ENCODE measurements around the gene DENND11.

The DENND11 gene

GRCh38 chr7:141666071-141666470, 35.9 kb downstream of the DENND11 start:
- TF ChIP-seq, protein P1, sequence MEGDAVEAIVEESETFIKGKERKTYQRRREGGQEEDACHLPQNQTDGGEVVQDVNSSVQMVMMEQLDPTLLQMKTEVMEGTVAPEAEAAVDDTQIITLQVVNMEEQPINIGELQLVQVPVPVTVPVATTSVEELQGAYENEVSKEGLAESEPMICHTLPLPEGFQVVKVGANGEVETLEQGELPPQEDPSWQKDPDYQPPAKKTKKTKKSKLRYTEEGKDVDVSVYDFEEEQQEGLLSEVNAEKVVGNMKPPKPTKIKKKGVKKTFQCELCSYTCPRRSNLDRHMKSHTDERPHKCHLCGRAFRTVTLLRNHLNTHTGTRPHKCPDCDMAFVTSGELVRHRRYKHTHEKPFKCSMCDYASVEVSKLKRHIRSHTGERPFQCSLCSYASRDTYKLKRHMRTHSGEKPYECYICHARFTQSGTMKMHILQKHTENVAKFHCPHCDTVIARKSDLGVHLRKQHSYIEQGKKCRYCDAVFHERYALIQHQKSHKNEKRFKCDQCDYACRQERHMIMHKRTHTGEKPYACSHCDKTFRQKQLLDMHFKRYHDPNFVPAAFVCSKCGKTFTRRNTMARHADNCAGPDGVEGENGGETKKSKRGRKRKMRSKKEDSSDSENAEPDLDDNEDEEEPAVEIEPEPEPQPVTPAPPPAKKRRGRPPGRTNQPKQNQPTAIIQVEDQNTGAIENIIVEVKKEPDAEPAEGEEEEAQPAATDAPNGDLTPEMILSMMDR (IDR thresholded peaks at IDR 0.05; ENCODE audit: low read depth, low read length), result no peak
- no peak overlapping the region for H3K4me3 ChIP-seq (replicated peaks in 1 of 2; ENCODE audit: low read depth in 2 of 2, low read length in 2 of 2)
- DNase-seq (ENCODE audit: low read depth in 2 of 2), result no peak

DNA sequence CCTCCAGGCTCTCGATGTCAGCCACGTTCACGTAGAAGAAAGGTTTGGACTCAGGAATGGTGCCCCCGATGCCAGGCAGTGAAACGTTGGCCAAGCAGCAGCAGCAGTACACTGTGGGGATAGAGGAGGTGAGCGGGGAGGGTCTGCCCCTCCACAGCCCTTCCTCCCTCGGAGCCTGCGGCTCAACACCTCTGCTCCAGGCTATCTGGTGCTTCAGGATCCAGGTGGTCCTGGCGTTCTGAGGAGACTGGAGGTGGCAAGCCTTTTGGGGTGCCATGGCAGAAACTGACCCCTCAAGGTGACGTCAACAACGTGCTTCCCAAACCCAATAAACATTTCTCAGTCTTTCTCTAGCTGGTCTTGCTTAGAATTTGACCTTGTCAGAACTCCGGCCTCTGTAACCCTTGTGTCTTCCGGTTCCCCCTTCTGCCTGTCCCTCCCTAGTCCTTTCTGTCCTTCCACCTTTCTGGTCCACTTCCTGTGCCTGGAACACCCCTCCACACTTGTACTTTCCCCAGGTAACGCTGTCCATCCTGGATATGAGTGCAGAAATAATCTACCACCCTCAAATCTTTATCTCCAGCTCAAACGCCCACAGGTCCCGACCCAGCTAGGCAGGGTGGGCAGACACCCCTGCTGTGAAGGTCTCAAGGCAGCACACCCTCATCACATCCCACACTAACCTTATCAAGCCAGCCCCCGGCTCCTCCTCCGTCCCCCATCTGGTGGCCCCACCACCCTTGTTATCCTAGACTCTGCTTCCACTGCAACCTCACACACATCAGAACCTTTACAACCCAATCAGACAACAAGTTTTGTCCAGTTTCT, 36.5 kb downstream of the DENND11 start:
- TF ChIP-seq, protein P1 (IDR thresholded peaks at IDR 0.05; ENCODE audit: low read depth, low read length), result no peak
- no peak overlapping the region for H3K4me3 ChIP-seq (replicated peaks in 1 of 2; ENCODE audit: low read depth in 2 of 2, low read length in 2 of 2)
- DNase-seq (ENCODE audit: low read depth in 2 of 2), result no peak

- TF ChIP-seq, protein P1 (IDR thresholded peaks at IDR 0.05; ENCODE audit: low read depth, low read length), result no peak
- no peak for DNase-seq (ENCODE audit: low read depth in 2 of 2)
- H3K4me3 ChIP-seq (replicated peaks in 1 of 2; ENCODE audit: low read depth in 2 of 2, low read length in 2 of 2), result no peak overlapping the region
Measured at GRCh38 chr7:141664450-141664849, 37.5 kb downstream of the DENND11 start.

- DNase-seq (ENCODE audit: low read depth in 2 of 2), result peak; percentile 28 to 55
- TF ChIP-seq, protein P1 (IDR thresholded peaks at IDR 0.05; ENCODE audit: low read depth, low read length), result no peak
Measured at GRCh38 chr7:141663081-141663849, 38.7 kb downstream of the DENND11 start.

DNA sequence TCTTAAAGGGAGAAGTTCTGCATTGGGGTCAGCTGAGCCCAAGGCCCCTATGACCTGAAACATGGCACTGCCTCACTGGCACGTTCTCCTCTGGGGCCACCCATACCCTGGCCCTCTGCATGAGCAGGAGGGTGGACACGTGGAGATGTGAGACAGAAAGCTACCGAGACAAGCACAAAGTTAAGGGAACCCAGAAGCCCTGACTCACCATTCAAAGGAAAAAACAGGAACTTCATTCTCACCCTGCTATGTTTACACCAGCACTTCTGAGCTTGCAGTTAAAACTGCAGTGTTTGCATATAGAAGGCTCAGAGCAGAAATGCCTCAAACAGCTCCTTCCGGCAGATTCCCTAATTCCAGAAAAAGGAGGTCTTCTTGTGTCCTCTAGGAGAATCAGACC, 41.7 kb downstream of the DENND11 start:
- H3K4me3 ChIP-seq (replicated peaks in 1 of 2; ENCODE audit: low read depth in 2 of 2, low read length in 2 of 2), result no peak overlapping the region
- DNase-seq (ENCODE audit: low read depth in 2 of 2), result no peak
- TF ChIP-seq, protein P1 (IDR thresholded peaks at IDR 0.05; ENCODE audit: low read depth, low read length), result no peak

More at GRCh38 chr7:141663081-141663849, 38.7 kb downstream of the DENND11 start:
- no peak overlapping the region for H3K4me3 ChIP-seq (replicated peaks in 1 of 2; ENCODE audit: low read depth in 2 of 2, low read length in 2 of 2)

DNA sequence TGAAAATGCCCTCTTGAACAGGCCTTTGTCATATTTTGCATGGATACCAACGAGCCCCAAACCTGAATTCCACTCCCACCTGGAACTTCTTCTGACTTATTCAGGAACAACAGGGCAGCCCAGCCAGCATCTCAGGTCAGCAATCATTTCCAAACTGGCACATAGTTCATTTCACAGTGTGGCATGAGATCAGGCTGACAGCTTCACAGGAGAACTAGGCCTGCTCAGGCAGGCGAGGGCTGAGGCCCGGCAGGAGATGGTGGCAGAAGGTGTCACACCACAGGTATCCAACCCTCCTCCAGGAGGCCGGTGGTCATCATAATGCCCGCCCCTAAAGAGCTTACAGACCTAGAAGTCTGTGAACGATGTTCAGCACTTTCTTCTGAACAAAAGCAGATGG, 42.5 kb downstream of the DENND11 start:
- DNase-seq (ENCODE audit: low read depth in 2 of 2), result no peak
- H3K4me3 ChIP-seq (replicated peaks in 1 of 2; ENCODE audit: low read depth in 2 of 2, low read length in 2 of 2), result no peak overlapping the region
- TF ChIP-seq, protein P1 (IDR thresholded peaks at IDR 0.05; ENCODE audit: low read depth, low read length), result no peak
